Fibroblast of skin of abdomen (primary cell): ENCODE results near the gene SEMA6A.

Source experiments
- DNase-seq: peaks from one replicate; pipeline ENCODE4 v3.0.0-alpha.2; 2013

Gene SEMA6A

GRCh38 chr5:116439905-116440304 lies 134.7 kb downstream of the SEMA6A start:
- DNase-seq = no peak

DNA sequence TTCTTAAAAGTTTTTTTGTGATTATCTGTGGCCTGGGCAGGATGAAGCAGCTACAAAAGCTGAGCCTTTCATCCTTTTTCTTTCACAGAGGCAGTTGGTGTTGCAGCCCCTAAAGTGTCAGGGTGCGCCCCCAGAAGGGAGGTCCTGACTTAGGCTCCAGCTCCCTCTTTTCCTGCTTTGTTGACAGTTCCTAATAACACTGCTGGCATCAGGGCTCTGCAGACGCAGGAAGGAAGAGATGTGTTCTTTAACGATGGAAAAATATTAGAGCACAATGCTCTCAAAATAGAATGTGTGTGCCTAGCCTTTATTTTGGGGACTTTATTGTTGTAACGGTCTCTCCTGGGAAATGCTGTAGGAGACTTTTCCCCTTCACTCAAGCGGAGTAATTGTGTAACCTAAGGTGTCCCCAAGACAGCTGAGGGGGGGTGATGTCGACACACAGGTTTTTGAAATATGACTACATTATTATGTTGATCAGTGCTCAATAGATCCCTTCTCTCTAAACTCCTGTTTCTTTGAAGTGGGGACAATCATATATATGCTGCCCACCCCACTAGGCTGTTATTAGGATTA lies 135.6 kb downstream of the SEMA6A start:
- no peak for DNase-seq

DNA sequence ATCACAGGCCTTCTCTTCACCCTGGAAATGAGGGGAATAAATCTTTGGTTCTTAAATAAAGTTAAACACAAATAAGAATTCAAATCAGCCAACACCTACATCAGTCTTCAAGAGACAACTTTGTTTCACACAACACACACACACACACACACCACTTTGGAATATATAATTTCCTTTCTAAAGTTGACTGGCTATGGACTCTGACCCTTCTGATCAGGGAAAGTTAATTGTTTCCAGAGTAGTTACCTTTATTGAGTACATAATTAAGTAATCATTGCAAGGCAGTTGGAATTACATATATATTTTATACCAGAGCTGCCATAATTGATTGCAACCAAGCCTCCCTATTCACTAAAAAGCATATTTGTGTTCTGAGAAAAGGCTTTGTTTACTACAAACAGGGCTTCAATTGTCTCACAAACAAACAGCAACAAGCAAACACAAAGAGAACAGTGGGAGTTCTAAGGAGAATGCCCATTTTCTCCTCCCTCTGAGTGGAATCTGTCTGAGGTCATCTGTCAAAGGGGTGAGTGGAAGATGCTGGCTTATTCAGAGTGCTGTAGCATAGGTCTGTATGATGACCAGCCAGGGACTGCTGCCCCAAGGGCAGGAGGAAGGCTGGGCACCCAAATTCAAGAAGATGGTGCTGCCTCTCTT lies 136.6 kb downstream of the SEMA6A start:
- no peak for DNase-seq

GRCh38 chr5:116437351-116437705 lies 137.3 kb downstream of the SEMA6A start:
- no peak for DNase-seq

DNA sequence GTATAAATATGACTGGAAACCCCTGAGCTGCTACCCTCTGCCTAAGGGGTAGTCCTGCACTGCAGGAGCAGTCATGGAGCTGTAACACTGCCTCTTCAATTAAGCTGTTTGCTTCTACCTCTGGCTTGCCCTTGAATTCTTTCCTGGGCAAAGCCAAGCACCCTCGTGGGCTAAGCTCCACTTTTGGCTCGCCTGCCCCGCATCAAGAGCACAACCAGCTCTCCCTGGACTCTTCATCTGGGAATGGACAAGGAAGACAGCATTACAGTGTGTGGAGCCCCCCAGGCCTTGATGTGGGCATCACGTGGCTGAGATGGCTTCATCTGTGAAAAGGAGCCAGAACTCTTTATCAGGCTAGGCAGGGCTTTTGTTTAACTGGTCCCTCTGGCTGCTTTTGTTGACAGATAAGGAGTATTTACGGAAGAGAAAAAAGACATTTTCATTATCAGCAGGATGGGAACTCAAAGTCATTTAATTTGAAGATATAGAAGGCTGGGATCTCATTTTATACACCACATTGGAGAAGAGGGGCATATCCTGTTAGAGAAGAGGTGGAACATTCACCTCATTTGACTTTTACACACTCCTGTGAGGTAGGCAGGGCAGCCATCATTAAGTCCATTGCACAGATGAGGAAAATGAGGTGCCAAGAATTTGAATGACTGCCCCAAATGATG lies 137.8 kb downstream of the SEMA6A start:
- no peak for DNase-seq

- DNase-seq = no peak
Observed at GRCh38 chr5:116428966-116429365, 145.7 kb downstream of the SEMA6A start.

- no peak for DNase-seq
Observed at GRCh38 chr5:116428413-116428812, 146.2 kb downstream of the SEMA6A start.

DNA sequence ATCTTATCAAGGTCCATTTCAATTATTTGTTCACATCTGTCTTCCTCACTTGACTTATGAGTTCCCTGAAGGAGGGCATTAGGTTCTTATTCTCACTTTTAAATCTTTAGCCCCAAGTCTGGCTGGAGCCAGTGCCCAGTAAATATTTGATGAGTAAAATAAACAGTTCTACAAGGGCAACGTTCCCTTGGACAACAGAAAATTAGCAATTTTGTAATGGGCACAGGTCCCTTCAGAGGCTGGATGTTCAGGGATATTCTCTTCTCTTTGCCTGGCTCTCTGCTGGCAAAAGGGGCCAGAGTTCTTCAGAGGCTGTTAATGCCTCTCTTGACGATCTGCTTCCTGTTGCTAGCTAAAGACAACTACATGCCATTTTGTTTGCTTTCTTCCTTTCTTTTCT lies 149.7 kb downstream of the SEMA6A start:
- no peak for DNase-seq

- no peak for DNase-seq
Observed at GRCh38 chr5:116424258-116424615, 150.4 kb downstream of the SEMA6A start.

DNA sequence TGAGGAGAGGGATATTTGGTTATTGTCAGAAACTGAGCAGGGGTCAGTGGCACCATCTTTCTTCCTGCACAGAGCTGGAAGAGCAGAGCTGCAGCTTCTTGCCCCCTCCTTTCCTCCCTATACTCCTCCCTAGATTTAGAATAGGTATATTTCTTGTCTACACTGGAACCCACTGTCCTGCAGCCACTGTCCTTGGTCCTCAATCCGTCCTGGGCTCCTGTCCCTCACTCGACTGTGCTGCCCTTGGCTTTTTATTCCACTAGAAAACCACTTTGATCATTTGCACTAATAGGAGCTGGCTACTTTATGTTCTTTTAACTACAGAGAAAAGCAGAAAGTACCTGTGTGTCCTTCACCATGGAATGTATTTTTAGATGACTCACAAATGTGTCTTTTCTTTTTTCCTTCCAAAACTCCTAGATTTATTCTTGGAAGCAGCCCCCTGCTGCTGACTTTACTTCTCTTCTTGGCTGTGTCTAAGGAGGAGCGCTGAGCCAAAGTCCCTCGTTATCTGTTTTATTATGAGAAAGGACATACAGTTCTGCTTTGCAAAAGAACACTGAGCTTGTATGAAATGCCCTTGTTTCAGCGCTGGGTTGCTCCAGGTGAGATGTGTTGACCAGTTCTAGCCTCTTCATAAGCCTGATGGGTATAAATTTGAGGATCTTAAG lies 150.9 kb downstream of the SEMA6A start:
- no peak for DNase-seq

- DNase-seq = peak; percentile 13
Observed at GRCh38 chr5:116423141-116423540, 151.5 kb downstream of the SEMA6A start.

DNA sequence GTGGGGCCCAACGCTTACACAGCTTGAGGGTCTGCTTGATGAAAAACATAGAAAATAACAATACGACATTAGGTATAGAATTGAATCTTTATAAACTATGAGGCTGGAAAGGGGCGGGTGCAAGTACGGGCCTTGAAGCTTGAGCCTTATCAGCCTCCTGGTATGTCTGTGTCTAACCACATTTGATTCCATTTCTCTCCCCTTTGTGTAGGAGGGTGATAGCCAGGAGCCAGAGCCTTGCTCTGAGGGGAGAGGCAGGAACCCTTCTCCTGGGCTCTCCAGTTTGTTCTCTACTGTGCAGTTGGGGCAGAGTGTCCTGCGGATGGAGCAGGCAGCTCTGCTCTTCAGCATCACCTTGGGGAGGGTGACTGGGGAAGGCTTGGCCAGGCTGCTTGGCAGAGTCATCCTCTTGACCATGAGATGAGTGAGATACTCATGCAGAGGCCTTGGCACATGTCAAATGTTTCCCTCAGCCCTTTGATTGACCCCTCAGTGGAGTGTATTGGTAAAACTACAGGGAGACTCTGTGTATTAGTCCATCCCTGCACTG lies 153.5 kb downstream of the SEMA6A start:
- no peak for DNase-seq

- no peak for DNase-seq
Observed at GRCh38 chr5:116420540-116420939, 154.1 kb downstream of the SEMA6A start.

DNA sequence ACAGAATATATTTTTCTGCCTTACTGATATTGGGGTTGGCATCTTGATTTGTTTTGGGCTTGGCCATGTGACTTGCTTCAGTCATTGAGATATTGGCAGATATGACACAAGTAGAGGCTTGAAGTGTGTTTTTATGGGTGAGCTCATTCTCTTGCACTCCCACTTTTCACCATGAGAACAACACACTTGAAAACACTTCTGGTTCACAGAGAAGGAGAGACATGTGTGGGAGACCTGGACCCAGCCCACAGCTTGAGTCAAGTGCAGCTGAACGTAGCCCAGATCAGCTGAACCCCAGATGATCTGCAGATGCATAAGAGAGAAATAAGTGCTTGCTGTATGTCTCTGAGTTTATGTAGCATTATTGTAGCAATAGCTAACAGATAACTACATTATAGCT lies 155.4 kb downstream of the SEMA6A start:
- no peak for DNase-seq

- no peak for DNase-seq
Observed at GRCh38 chr5:116418774-116419173, 155.8 kb downstream of the SEMA6A start.

DNA sequence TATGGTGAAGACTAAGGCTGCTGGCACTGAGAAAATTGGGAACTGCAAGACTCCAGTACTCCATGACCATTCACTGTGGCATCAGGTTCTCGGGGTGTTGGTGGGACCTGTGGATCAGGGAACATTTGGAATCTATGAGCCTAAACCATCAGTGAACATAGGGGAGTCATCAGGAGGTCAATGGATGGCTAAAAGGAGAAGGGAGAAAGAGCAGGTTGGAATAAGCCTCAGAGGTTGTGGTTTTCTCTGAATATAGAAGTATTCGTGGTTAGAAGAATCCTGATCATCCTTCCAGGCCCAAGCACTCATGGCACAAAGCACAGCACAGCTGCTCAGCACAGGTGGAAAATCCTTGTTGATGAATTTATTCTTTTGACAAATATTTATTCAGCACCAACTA lies 156.6 kb downstream of the SEMA6A start:
- no peak for DNase-seq

- no peak for DNase-seq
Observed at GRCh38 chr5:116415989-116416388, 158.6 kb downstream of the SEMA6A start.

DNA sequence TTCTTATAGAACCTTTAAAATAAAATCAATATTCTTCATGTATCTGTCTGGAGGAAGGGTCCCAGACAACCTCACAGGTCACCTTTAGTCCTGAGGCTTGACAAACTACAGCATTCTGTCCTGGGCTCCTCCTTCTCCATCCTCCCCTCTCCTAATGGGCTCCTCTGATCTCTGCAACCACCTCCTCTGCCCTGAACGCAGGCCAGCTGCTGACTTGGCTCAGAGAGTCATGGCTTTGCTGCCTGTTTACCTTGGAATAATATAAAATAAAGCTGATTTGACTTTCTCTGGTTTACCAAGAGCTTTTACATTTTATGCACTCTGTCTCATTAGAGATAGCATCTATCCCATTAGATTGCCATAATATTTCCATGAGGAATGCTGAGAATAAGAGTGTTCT lies 159.4 kb downstream of the SEMA6A start:
- DNase-seq = no peak

- DNase-seq = no peak
Observed at GRCh38 chr5:116411101-116411571, 163.5 kb downstream of the SEMA6A start.

DNA sequence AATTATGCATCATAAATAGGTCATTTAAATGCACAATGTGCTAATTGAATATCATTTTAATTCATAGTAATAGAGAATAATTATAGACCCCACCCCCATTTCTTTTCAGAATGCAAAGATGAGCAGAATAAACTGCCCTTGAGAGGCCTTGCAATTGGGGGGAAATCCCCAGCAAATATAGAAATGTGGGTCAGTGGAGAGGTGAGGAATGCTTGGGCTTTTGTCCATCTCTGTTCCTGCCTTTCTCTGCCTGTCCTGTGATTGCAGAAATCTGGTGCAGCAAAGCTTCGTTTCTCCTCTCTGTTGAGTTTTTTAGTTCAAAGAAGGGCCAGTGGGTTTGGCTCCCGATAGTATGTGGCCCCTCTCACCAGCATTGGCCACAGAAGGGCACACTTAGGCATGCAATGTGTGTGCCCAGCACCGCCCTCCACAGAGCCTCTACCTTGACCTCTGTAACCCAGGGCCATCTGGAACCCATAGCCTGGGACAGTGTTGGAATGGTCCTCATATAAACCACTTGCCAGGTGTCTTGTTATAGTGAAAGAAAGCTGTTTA lies 164.2 kb downstream of the SEMA6A start:
- DNase-seq = no peak

- DNase-seq = no peak
Observed at GRCh38 chr5:116409591-116410296, 164.9 kb downstream of the SEMA6A start.

DNA sequence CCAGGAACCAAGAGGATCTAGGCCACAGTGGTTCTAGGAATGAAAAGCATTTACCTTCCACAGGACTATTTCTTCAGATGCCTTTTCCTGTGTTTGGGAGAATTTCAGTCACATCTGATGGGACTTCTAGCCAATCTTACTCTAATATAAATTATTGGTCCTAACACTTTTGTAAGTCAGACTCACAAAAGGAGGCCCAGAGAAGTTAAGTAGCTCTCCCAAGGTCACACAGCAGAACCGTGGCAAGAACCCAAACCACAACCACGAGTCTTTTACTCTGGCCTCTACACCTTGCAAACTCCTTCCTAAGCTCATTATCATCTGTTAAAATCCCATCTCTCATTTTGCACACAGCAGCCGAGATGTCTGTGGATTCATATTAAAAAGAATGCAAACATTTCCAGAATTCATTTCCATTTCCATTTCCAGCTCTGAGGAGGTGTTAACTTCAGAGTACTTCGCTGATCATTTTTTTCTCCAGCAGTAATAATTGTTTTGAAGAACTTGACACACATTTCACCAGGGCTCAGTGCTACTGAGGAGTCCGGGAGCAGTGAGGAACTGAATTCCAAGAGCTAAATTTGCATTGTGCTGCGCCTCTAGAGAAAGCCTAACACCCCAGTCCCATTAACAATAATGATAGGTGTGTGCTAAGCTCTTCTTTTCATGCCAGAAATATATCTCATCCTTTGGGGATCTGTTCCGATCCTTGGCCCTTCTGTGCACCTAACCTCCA lies 168.1 kb downstream of the SEMA6A start:
- no peak for DNase-seq
